Activated CD8-positive, alpha-beta memory T cell treated with anti-CD3 and anti-CD28 coated beads, Interleukin-2, amount 10 ng/mL, durations not matched to agents 7 days and 5 days (primary cell): ENCODE data around the gene KIF26B. TPM values are rescaled to one million over a fixed set of nuclear protein-coding genes. Genes with fewer than 3 reads are reported as not detected.
"Not testable (repeated sequence)": the region's sequence is repeated elsewhere in the genome, so short reads cannot be mapped to it uniquely, and the experiment has no call there.

Experiments
- ATAC-seq: fragments of 150-1000 bp; cut with Tn5 transposase; one replicate; pipeline ENCODE4 v1.10.0; 2021; ENCODE audit warnings: moderate library complexity
- CTCF ChIA-PET: fragments of 350-600 bp; sonication (Branson Sonifier 250); formaldehyde crosslinking; loops from one replicate; lab custom pipeline; 2021; ENCODE audit warnings: antibody characterized with exemption; lab: Charles Lee
- DNase-seq: peaks from one replicate; pipeline ENCODE4 v3.0.0-alpha.2; 2020
- H3K27ac Mint-ChIP-seq: one replicate; pipeline ENCODE4 v1.8.0; 2021; ENCODE audit warnings: mild to moderate bottlenecking, mixed read lengths
- H3K27me3 Mint-ChIP-seq: one replicate; pipeline ENCODE4 v1.8.0; 2021; ENCODE audit warnings: mixed read lengths
- H3K36me3 Mint-ChIP-seq: one replicate; pipeline ENCODE4 v1.8.0; 2021; ENCODE audit warnings: mild to moderate bottlenecking, mixed read lengths
- H3K4me1 Mint-ChIP-seq: one replicate; pipeline ENCODE4 v1.8.0; 2021; ENCODE audit warnings: mixed read lengths
- H3K4me3 Mint-ChIP-seq: one replicate; pipeline ENCODE4 v1.8.0; 2021; ENCODE audit warnings: mild to moderate bottlenecking, moderate library complexity, mixed read lengths
- H3K9me3 Mint-ChIP-seq: one replicate; pipeline ENCODE4 v1.8.0; 2022; ENCODE audit warnings: low read depth, mixed read lengths
- total RNA-seq, 2 experiments: library from RNA; stranded (reverse); gene quantifications; one replicate each; pipeline ENCODE4 v1.2.3, GENCODE V29; 2021

Gene KIF26B
- total RNA-seq, 2 experiments from 2014 or later, result 0.28 TPM; not detected in 1

DNA sequence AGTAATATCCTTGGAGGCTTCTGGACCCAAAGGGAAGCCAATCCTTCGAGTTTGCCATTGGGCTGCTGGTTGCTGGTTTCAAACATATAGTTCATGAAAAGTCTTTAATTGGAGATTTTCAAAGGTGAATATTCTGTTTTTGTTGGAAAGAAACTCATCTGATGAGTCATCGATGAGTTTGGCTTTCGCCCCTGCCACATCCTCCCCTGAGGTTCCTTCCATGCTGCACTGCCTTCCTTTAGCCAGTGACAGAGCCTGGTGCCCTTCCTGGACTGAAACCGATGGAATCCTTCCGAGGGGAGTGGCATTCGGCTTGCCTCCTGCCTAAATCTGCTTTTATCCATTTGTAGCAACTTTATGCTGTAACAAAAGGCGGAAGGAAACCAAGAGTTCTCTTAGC lies 550.0 kb downstream of the KIF26B start:
- ATAC-seq, result no peak
- no peak overlapping the region for H3K27ac Mint-ChIP-seq
- DNase-seq, result no peak
- H3K36me3 Mint-ChIP-seq, result no peaks in the 10 kb centered on the region
- H3K4me3 Mint-ChIP-seq, result no peak overlapping the region
- no peaks in the 10 kb centered on the region for H3K9me3 Mint-ChIP-seq
- CTCF ChIA-PET, result no interaction called here
- no peaks in the 10 kb centered on the region for H3K4me1 Mint-ChIP-seq
- no peaks in the 10 kb centered on the region for H3K27me3 Mint-ChIP-seq

DNA sequence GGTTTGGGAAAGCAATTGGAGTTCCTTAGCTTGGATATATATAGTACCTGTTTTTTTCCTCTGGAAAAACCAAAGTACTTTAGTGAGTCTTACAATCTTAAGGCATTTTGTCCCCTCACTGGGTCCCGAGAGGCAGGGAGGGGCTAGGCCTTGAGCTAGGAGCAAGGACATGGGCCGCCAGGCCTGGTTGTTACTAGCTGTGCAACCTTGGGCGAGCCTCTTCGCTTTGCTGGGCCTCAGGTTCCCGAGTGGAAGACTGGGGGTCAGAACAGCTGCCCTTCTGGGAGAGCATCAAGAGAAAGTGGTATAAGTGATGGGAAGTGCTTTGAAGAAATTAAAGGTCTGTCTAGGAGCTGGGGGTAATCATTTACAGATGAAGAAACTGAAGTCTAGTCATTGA lies 553.2 kb downstream of the KIF26B start:
- no peaks in the 10 kb centered on the region for H3K9me3 Mint-ChIP-seq
- ATAC-seq (no peak), DNase-seq (no peak)
- H3K4me3 Mint-ChIP-seq, result no peak overlapping the region
- H3K4me1 Mint-ChIP-seq, result no peaks in the 10 kb centered on the region
- CTCF ChIA-PET, result no interaction called here
- H3K27me3 Mint-ChIP-seq, result no peaks in the 10 kb centered on the region
- H3K36me3 Mint-ChIP-seq, result no peaks in the 10 kb centered on the region
- H3K27ac Mint-ChIP-seq, result no peak overlapping the region

DNA sequence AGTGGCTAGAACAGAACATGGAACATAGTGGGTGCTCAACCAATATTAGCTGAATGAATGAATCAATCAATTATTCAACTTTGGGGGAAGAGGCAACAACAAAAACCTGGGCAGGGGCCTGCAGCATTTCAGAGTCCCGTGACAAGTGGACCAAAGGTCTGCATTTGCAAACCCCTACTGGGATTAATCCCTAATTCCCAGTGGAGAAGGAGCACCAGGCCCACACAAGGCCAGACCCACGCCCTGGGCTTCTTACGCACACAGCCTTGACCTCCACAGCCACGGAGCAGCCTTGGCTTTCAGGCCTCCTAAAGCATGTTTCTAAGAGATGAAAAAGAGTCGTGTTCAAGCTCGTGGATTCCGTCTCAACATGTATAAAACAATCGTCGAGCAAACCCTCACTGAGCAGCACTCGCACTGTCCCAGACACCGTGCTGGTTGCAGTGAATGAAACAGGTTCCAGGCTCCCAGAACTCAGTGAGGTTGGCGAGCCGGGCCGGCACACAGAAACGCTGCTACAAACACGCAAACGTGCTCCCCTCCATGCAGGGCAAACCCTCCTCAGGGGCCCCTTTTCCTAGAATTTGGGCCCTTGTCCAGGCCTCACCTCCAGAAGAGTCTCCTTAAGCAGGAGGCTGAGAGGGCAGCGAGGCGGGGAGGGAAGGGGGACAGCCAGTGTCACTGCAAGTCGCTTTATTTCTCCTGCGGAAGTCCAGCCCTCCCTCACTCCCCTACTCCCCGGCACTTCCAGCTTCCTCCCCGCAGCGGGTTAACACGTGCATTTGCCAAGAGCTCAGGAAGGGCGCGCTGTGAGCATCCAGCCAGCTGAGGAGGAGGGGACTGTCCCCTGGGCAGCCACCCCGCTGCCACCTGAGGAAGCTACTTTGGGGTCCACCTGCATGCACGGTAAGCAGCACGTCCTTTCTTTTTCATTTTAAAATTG lies 556.4 kb downstream of the KIF26B start:
- Mint-ChIP-seq H3K4me3 (no peak overlapping the region), H3K27me3 (no peaks in the 10 kb centered on the region), H3K27ac (no peak overlapping the region), H3K36me3 (no peaks in the 10 kb centered on the region), H3K4me1 (no peaks in the 10 kb centered on the region), H3K9me3 (no peaks in the 10 kb centered on the region)
- ATAC-seq, result no peak
- no peak for DNase-seq
- CTCF ChIA-PET, result interaction anchor here (0.7 kb wide), 1 partner anchor 36 kb away, joined by 3 read pairs; no protein-coding TSS in a partner anchor

DNA sequence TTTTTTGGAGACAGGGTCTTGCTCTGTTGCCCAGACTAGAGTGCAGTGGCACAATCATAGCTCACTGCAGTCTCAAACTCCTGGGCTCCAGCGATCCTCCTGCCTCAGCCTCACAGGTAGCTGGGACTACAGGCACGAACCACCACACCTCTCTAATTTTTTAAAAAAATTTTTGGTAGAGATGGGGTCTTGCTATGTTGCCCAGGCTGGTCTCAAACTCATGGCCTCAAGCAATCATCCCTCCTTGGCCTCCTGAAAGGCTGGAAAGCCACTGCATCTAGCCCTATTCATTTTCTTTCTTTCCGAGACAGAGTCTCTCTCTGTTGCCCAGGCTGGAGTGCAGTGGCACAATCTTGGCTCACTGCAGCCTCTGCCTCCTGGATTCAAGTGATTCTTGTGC lies 559.2 kb downstream of the KIF26B start:
- H3K4me3 Mint-ChIP-seq, H3K36me3 Mint-ChIP-seq, DNase-seq, ATAC-seq, H3K4me1 Mint-ChIP-seq, H3K27me3 Mint-ChIP-seq, CTCF ChIA-PET, H3K9me3 Mint-ChIP-seq, H3K27ac Mint-ChIP-seq: not testable (repeated sequence)

DNA sequence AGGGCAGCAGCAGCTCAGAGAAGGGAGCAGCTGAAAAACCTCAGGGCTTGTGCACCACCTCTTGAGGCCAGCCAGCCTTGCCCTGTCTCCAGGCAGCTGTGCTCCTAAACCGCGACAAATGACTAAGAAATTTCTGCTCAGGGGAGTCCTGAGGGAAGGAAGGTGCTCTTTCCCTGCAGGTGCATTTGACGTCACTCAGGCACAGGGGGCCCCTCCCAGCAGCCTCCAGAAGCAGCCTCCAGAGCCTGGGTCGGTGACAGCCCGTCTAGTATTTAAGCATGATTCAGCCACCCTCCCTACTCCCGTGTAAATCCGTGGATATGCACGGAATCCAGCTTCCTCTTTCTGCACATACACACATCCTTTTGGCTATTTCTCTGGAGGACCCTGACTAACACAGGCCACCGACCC lies 560.5 kb downstream of the KIF26B start:
- CTCF ChIA-PET, result no interaction called here
- Mint-ChIP-seq H3K27ac (no peak overlapping the region), H3K4me3 (no peak overlapping the region), H3K27me3 (no peaks in the 10 kb centered on the region), H3K9me3 (no peaks in the 10 kb centered on the region), H3K4me1 (no peaks in the 10 kb centered on the region), H3K36me3 (no peaks in the 10 kb centered on the region)
- DNase-seq (no peak), ATAC-seq (no peak)

DNA sequence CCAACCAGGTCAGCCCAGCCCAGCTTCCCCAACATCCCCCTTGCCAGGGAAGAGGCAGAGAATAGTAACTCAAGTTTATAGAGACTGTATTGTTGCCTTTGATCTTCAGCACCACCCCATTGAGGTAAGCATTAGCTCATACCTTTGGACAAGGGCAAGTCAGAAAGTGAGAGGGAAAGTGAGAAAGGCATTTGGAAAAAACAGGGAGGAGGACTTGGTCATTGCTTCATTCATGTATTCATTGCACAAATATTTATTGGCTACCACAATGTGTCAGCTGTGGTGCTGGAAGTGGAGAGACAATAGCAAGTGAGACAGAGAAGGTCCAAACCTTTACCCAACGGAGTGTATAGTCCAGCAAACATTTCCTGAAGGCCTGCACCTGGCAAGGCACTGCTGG lies 561.2 kb downstream of the KIF26B start:
- CTCF ChIA-PET, result no interaction called here
- Mint-ChIP-seq H3K4me3 (no peak overlapping the region), H3K27me3 (no peaks in the 10 kb centered on the region), H3K36me3 (no peaks in the 10 kb centered on the region), H3K9me3 (no peaks in the 10 kb centered on the region), H3K4me1 (no peaks in the 10 kb centered on the region), H3K27ac (no peak overlapping the region)
- no peak for ATAC-seq
- no peak for DNase-seq

DNA sequence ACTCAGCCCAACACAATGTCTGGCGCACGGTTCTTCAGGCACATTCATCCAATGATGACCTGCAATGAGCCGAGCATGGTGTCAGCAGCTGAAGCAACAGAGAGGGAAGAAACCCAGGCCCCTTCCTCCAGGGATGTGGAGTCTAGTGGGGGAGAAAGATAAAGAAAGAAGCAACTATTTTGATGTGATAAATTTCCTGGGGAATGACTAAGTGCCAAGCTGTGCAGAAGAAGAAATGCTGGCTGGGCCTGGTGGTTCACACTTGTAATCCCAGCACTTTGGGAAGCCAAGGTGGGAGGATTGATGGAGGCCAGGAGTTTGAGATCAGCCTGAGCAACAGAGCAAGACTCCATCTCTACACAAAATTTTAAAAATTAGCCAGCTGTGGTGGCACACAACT lies 561.8 kb downstream of the KIF26B start:
- no peak overlapping the region for H3K27ac Mint-ChIP-seq
- H3K27me3 Mint-ChIP-seq, result no peaks in the 10 kb centered on the region
- CTCF ChIA-PET, result no interaction called here
- ATAC-seq, result no peak
- no peak for DNase-seq
- H3K36me3 Mint-ChIP-seq, result no peaks in the 10 kb centered on the region
- no peaks in the 10 kb centered on the region for H3K4me1 Mint-ChIP-seq
- no peak overlapping the region for H3K4me3 Mint-ChIP-seq
- no peaks in the 10 kb centered on the region for H3K9me3 Mint-ChIP-seq

DNA sequence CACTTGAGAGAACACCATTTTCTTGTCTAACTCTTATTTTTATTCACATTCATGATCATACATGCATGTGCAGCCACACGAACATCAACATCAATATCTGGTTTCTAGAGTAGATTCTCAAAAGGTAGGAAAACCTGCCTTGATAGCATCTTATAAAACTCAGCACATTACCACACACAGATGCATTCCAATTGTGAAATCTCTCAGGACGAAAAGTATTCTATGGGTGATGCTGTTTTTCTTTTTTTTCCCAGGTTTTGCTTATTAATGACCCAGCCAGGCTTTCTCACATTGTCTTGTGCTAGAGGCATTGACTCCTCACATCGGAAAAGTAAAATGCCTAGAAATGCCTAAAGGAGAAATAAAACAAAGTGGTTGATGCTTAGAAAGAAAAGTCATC lies 562.8 kb downstream of the KIF26B start:
- Mint-ChIP-seq H3K9me3 (no peaks in the 10 kb centered on the region), H3K27ac (no peak overlapping the region), H3K4me3 (no peak overlapping the region), H3K27me3 (no peaks in the 10 kb centered on the region), H3K4me1 (no peaks in the 10 kb centered on the region), H3K36me3 (no peaks in the 10 kb centered on the region)
- ATAC-seq (no peak), DNase-seq (no peak)
- CTCF ChIA-PET, result no interaction called here

DNA sequence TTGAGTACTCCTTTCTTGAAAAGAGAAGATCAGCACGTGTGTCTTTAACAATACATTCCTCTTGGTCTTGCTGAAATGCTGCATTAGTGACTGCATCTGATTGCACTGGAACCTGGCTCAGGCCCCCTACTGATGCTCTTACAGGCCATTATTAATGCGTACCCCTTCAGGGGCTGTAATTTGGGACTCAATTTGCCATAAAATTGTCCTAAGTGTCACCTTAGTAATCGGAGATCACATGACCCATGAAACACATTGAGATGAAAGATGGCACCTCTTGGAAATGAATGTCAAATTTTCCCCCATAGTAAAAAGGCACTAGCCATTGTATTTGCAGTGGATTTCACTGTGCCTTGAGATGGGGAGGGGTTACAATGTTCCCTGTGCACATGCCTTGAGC lies 563.3 kb downstream of the KIF26B start:
- Mint-ChIP-seq H3K4me3 (no peak overlapping the region), H3K36me3 (no peaks in the 10 kb centered on the region), H3K4me1 (no peaks in the 10 kb centered on the region), H3K27me3 (no peaks in the 10 kb centered on the region), H3K27ac (no peak overlapping the region), H3K9me3 (no peaks in the 10 kb centered on the region)
- DNase-seq (no peak), ATAC-seq (no peak)
- CTCF ChIA-PET, result no interaction called here

DNA sequence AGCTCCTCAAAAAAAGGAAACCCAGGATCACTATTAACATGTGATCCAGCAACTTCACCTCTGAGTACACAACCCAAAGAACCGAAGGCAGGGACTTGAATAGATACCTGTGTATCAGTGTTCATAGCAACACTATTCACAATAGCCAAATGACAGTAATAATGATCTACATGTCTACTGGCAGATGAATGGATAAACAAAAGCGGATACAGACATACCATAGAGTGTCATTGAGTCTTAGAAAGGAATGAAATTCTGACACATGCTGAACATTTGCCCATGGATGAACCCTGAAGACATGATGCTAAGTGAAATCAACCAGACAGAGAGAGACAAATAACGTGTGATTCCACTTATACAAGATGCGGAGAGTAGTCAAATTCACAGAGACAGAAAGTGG lies 564.2 kb downstream of the KIF26B start:
- Mint-ChIP-seq H3K27me3 (no peaks in the 10 kb centered on the region), H3K9me3 (no peaks in the 10 kb centered on the region), H3K4me3 (no peak overlapping the region), H3K4me1 (no peaks in the 10 kb centered on the region), H3K36me3 (no peaks in the 10 kb centered on the region), H3K27ac (no peak overlapping the region)
- CTCF ChIA-PET, result no interaction called here
- no peak for ATAC-seq
- DNase-seq, result no peak

DNA sequence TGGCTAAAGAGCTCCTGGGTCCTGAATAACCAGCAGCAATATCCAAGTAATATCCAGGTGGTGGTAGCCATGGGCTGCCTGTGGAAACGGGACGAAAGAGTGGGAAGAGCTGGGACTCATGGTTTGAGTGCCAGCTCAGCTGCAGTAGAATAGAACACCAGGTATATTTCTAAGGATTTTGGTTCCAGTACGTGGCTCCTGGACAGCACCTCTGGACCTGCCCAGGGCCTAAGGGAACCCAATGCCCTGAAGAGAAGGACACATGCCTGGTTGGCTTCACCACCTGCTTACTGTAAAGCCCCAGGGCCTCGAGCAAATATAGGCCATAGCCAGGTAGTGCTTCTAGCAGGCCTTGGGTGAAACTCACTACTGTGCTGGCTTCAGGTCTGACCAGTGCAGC lies 566.7 kb downstream of the KIF26B start:
- H3K9me3 Mint-ChIP-seq, result peaks cover 2% of the 10 kb centered on the region
- no peak for DNase-seq
- H3K4me3 Mint-ChIP-seq, result no peak overlapping the region
- H3K27me3 Mint-ChIP-seq, result no peaks in the 10 kb centered on the region
- CTCF ChIA-PET, result no interaction called here
- no peaks in the 10 kb centered on the region for H3K36me3 Mint-ChIP-seq
- H3K4me1 Mint-ChIP-seq, result no peaks in the 10 kb centered on the region
- ATAC-seq, result no peak
- no peak overlapping the region for H3K27ac Mint-ChIP-seq

DNA sequence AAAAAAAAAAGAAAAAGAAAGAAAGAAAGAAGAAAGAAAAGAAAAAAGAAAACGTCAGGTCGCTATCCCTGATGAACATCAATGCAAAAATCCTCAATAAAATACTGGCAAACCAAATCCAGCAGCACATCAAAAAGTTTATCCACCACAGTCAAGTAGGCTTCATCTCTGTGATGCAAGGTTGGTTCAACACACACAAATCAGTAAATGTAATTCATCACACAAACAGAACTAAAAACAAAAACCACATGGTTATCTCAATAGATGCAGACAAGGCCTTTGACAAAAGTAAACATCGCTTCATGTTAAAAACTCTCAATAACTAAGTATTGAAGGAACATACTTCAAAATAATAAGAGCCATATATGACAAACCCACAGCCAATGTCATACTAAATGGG lies 573.2 kb downstream of the KIF26B start:
- H3K4me3 Mint-ChIP-seq, H3K27me3 Mint-ChIP-seq, CTCF ChIA-PET, DNase-seq, H3K36me3 Mint-ChIP-seq, H3K4me1 Mint-ChIP-seq, H3K9me3 Mint-ChIP-seq, ATAC-seq, H3K27ac Mint-ChIP-seq: not testable (repeated sequence)

DNA sequence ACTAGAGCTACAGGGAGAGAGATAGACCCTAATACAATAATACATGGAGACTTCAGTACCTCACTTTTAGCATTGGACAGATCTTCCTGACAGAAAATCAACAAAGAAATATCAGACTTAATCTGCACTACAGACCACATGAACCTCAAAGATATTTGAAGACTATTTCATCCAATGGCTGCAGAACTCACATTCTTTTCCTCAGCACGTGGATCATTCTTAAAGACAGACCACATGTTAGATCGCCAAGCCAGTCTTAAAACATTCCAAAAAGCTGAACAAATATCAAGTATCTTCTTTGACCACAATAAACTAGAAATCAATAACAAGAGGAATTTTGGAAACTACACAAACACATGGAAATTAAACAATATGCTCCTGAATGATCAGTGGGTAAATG lies 576.0 kb downstream of the KIF26B start:
- H3K4me3 Mint-ChIP-seq, result no peak overlapping the region
- H3K4me1 Mint-ChIP-seq, result no peaks in the 10 kb centered on the region
- ATAC-seq (no peak), DNase-seq (no peak)
- no peaks in the 10 kb centered on the region for H3K27me3 Mint-ChIP-seq
- H3K9me3 Mint-ChIP-seq, result peaks cover 3% of the 10 kb centered on the region
- no peaks in the 10 kb centered on the region for H3K36me3 Mint-ChIP-seq
- H3K27ac Mint-ChIP-seq, result no peak overlapping the region
- CTCF ChIA-PET, result no interaction called here

DNA sequence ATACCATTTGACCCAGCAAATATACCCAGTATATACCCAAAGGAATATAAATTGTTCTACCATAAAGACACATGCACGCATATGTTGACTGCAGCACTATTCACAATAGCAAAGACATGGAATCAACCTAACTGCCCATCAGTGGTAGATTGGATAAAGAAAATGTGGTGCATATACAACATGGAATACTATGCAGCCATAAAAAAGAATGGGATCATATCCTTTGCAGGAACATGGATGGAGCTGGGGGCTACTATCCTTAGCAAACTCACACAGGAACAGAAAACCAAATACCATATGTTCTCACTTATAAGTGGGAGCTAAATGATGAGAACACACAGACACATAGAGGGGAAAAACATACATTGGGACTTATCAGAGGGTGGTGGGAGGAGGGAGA lies 585.6 kb downstream of the KIF26B start:
- H3K36me3 Mint-ChIP-seq, H3K9me3 Mint-ChIP-seq, ATAC-seq, DNase-seq, H3K27me3 Mint-ChIP-seq, H3K27ac Mint-ChIP-seq, H3K4me3 Mint-ChIP-seq, H3K4me1 Mint-ChIP-seq, CTCF ChIA-PET: not testable (repeated sequence)
